Stimulated activated CD8-positive, alpha-beta memory T cell treated with anti-CD3 and anti-CD28 coated beads, Interleukin-12 subunit alpha, Interleukin-12 subunit beta, amount 100 ng/mL, for 24 hours (primary cell): ENCODE measurements around the gene SLC16A2.
"Not testable (repeated sequence)": the region's sequence is repeated elsewhere in the genome, so short reads cannot be mapped to it uniquely, and the experiment has no call there.

Experiments
- DNase-seq: peaks from one replicate; pipeline ENCODE4 v3.0.0-alpha.2; 2020; ENCODE audit errors: extremely low read depth

Gene SLC16A2

GRCh38 chrX:74446876-74447275, 25.6 kb downstream of the SLC16A2 start:
- no peak for DNase-seq

- no peak for DNase-seq
These were observed 27.4 kb downstream of the SLC16A2 start for GRCh38 chrX:74448669-74449068.

GRCh38 chrX:74449322-74449936, 28.1 kb downstream of the SLC16A2 start:
- DNase-seq: no peak

DNA sequence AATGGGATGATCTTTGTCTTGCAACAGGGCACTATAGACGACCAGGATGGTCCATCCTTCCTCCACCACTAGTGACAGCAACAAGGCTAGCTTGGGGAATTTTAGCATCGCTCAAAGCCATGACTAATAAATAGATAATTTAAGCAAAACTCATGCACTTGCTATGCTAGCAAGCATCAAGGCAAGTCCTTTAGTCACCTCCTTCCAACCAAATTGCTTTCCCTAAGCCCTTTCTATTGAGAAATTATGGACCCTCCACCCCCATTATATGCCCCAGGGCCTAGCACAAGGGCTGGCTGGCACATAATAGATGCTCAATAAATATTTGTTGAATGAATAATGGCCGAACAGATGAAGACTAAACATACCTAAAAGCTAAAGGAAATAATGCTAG, 28.6 kb downstream of the SLC16A2 start:
- DNase-seq: no peak

DNA sequence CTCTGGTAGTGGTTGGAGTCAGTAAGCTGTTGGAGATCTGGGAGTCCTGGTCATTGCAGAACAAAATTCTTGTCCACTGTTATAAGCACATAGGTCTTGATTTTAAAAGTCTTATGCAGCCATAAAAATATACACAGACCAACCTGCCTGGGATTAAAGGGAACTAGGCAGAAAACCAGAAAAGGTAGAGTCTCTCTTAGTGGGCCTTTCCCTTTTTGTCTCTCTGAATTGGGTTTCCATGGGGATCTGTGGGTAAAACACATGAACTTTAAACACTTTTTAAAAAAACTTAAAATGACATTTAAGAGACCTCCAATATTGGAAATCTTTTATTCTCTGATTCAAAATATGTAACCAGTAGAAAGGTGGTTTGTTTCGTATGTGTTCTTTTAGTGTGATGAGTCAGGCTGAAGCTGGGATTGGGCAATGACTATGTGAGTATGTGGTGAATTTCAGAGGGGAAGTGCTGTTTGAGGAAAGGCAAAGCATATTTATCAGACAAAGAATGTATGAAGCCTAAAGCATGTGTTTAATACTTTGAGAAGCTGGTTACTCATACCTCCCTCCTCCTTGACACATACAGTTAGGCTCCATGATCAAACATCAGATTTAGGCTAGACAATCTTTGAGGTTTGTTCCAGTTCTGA, 29.6 kb downstream of the SLC16A2 start:
- DNase-seq: no peak

DNA sequence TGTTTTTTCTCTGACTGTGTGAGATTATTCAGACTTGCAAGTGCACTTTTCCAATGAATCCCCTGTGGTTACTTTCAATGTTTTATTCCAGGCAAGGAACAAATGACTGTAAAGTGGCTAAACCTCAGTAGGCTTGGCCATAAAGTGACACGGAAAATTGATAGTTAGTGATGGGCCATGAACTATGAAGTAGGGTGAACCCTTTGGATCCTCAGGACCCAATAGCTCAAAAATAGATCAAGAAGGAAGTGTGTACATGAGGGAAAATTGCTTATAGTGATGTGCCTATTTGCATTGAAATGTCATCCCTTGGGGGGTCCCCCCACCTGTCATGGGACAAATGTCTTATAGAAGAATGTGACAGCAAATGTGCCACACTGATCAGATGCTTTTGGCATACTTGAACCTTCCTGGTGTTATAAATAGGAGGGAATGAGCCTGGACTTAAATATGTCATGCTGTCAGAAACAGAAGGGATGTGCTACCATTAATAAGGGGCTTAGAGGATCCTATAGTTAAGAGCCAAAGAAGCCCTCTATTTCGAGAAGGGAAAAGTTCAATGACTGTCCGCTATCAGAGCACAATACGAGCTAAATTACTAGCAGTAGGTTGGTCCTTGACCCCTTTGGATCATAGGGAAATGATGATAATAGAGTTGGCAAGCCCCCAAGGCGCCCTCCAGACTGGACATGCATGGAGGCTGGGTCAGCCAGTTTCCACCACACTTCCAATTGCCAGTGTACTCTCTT, 30.3 kb downstream of the SLC16A2 start:
- no peak for DNase-seq

DNA sequence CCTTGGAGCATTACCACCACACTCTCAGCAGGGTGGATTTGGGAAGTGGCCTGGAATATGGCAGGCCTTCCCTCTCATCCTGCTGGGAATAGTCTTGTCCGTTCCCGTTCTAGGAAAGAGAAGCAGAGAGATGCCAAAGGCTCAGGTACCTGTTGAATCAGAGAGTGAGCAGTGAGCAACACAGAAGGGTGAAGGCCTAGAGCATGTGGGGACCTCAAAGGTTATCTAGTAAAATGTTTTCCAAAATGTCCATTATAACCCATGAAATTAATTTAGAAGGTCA, 30.8 kb downstream of the SLC16A2 start:
- DNase-seq: no peak

GRCh38 chrX:74453178-74453577, 31.9 kb downstream of the SLC16A2 start:
- DNase-seq: no peak

DNA sequence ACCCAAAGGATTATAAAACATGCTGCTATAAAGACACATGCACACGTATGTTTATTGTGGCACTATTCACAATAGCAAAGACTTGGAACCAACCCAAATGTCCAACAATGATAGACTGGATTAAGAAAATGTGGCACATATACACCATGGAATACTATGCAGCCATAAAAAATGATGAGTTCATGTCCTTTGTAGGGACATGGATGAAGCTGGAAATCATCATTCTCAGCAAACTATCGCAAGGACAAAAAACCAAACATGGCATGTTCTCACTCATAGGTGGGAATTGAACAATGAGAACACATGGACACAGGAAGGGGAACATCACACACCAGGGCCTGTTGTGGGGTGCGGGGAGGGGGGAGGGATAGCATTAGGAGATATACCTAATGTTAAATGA, 32.9 kb downstream of the SLC16A2 start:
- DNase-seq: not testable (repeated sequence)

DNA sequence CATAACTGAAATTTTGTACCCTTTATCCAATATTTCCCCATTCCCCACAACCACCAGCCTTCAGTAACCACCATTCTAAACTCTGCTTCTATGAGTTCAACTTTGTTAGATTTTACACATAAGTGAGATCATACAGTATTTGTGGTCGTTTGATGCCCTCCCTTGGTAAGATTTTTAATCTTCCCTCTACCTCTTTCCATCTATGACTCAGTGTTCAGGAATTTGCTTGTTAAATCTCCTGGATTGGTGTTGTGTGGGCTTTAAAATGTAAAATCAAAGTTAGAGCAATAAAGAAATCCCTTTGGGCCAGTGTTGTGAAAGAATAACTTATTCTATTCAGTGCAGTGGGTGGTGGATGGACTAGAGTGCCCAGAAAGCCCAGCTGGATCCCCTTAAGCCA, 37.4 kb downstream of the SLC16A2 start:
- no peak for DNase-seq

GRCh38 chrX:74461384-74461783, 40.1 kb downstream of the SLC16A2 start:
- no peak for DNase-seq

DNA sequence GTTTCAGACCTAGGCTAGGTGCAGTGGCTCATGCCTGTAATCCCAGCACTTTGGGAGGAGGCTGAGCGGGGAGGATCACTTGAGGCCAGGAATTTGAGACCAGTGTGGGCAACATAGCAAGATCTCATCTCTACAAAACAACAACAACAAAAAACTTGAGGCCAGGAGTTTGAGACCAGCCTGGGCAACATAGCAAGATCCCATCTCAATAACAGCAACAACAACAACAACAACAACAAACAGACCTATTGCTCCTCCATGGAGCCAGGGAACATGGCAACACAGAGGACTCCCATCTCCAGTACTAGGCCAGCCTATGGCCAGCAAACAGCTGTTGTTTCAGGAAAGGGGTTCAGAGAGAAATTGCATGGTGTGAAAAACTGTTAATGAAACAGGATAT, 43.4 kb downstream of the SLC16A2 start:
- no peak for DNase-seq

DNA sequence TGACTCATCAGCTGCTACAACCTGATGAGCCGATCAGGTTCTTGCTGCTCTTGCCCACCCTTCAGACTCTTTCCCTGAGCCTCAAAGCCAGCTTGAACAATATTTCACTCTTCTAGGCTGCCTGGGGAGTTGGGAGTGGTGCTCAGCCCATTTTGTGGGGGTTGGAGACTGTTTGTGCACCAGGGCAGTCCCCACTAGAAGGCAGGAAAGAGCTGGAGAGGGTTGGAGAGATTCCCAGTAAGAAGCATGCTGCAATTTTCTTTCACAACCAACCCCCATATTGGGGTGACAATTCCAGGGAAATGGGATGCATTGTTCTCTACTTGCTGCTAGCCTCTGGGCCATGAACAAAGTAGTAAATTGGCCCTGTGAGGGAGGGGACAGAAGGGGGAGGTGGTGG, 44.1 kb downstream of the SLC16A2 start:
- DNase-seq: no peak

- DNase-seq: no peak
These were observed 46.4 kb downstream of the SLC16A2 start for GRCh38 chrX:74467656-74468055.

DNA sequence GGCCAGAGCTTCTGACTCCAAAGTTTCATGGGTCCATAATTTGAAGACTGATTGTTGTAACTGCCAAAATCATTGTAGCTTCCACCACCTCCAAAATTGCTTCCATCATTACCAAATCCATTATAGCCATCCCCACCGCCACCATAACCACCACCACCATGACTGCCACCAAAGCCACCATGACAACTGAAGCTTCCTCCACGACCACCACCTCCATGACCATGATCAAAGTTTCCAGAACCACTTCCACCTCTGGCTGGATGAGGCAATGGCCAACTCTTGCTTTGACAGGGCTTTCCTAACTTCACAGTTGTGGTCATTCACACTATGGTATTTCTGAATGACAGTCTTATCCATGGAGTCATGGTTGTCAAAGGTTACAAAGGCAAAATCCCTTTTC, 51.8 kb downstream of the SLC16A2 start:
- not testable (repeated sequence) for DNase-seq

DNA sequence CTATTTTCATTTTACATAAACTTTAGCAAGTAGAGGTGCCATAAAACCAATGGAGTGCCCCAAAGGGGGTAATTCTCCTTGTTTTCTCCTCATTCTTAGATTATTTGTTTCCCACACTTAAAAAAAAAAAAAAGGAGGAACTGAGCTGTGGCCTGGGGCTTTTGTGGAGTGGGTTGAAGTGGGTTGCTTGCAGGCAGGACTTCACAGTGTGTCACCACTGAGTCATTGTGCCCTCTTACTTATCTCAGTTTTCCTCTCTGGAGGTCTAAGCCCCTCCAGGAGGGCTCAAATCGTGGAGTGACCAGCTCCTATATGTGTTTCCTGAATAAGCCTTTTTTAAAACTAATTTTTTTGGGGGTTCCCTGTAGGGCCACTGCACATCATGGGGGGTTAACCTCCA, 69.0 kb downstream of the SLC16A2 start:
- no peak for DNase-seq

DNA sequence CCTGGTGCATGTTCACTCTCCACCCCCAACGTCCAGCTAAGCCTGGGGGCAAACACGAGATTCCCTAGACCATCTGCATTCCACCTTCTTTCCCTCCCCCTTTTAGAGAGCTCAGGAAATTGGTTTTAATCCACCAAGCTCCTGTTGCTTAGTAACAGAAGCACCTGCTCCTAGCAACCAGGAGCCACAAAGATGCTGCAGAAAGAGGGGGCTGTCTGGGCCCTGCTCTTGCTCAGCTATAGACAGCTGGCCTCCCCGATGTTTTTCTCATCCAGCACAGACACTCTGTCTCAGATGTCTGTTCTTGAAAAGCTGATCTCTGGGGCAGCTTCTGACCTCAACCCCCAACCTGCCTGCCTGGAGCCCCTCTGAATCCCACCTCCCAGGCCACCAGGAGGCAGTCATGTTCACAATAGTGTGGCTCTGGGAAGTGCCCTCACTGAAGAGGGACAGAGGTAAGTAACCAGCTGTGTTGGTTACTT, 71.5 kb downstream of the SLC16A2 start:
- no peak for DNase-seq

GRCh38 chrX:74493806-74494205, 72.5 kb downstream of the SLC16A2 start:
- no peak for DNase-seq

DNA sequence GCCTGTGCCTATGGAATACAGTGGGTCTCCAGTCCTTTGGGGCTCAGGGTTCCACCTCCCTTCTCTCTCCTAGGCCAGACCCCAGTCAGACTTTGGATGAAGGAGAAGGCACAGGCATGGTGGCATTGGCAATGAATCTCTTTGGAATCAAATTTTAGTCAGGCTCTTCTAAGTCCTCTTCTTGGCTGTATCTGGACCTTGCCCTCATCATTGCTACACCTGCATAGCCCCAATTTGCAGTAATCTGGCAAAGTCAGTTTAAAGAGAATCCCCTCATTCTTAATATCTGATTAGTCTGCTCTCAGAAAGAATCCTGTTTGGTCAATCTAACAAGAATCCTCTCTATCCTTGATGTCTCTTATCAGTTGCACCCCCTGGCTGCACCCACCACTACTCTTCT, 77.6 kb downstream of the SLC16A2 start:
- DNase-seq: no peak

- no peak for DNase-seq
These were observed 78.8 kb downstream of the SLC16A2 start for GRCh38 chrX:74500067-74500466.

DNA sequence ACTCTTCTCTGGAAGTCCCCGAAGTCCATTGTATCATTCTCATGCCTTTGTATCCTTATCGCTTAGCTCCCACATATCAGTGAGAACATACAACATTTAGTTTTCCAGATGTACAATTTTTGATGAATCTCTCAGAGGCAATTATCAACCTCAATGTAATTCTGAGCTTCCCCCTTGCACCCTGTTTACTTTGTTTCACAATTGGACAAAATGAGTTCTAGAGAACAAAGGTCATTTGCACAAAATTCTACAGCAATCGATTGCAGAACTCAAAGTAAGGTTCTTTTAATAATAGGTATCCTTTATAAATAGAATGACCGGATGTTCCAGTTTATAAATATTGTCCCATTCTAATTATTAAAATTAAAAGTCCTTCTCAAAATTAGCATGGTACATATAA, 79.3 kb downstream of the SLC16A2 start:
- DNase-seq: no peak

DNA sequence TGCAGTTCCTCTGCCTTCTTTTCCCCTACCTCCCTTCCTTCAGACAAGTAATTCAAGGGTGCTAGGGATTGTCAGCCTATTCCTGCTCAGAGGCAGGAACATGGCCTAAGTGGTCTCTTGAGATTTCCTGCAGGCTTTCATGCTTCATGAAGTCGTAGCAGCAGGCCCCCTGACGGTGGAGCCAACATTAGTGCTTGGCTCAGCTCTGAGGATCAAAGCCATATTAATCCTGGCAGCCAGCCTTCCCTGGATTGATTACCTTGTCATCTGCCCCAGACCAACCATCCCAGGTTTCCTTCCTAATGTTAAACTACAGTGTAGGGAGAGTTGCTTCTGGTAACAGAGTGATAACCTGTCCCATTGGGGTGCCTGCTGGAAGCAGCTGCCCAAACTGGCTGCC, 84.1 kb downstream of the SLC16A2 start:
- no peak for DNase-seq
